HEK293 (cell line): Measurements from ENCODE around the gene RBMS3.

Experiments
- CTCF ChIA-PET: fragments of 350-600 bp; formaldehyde crosslinking; extraction: SDS; loops from one replicate; lab custom pipeline; 2021; ENCODE audit warnings: antibody characterized with exemption; lab: Yijun Ruan, JAX
- POLR2A ChIA-PET: fragments of 300-600 bp; formaldehyde crosslinking; extraction: SDS; loops from one replicate; lab custom pipeline; 2020; ENCODE audit warnings: antibody characterized with exemption, inconsistent platforms; lab: Yijun Ruan, JAX
- H3K27ac ChIP-seq: fragments of 200-500 bp; sonication (Bioruptor generic); 2 replicates; pipeline ENCODE4 v1.5.1; 2014; ENCODE audit warnings: low read depth, low read length, control low read depth, inconsistent platforms; ENCODE audit errors: extremely low read depth
- H3K36me3 ChIP-seq, 2 experiments: fragments of 200-500 bp in 1 of 2; sonication (Bioruptor generic) in 1 of 2; 1 replicate in 1 of 2; 2 replicates in 1 of 2; pipeline ENCODE4 v1.5.1; 2014 to 2017; ENCODE audit warnings: inconsistent platforms in 2 of 2, low read length in 2 of 2; ENCODE audit not compliant: control insufficient read depth in 2 of 2, insufficient read depth in 1 of 2
- H3K4me1 ChIP-seq: fragments of 200-500 bp; sonication (Bioruptor generic); 2 replicates; pipeline ENCODE4 v1.5.1; 2014; ENCODE audit warnings: mild to moderate bottlenecking, low read length, inconsistent platforms; ENCODE audit not compliant: control insufficient read depth, insufficient read depth
- H3K4me3 ChIP-seq: 2 replicates; pipeline ENCODE4 v1.5.1; 2011; ENCODE audit warnings: low read depth, mild to moderate bottlenecking, control low read depth, low read length, moderate library complexity
- H3K9me3 ChIP-seq: fragments of 200-500 bp; sonication (Bioruptor generic); 2 replicates; pipeline ENCODE4 v1.5.1; 2014; ENCODE audit warnings: low read depth, low read length, inconsistent platforms; ENCODE audit not compliant: control insufficient read depth, insufficient read depth
- BCL11A ChIP-seq: fragments of 450-650 bp; formaldehyde crosslinking; IDR thresholded peaks from 2 replicates; pipeline ENCODE4 v1.5.1; 2016; ENCODE audit warnings: low read depth, missing biosample characterization, missing genetic modification characterization
- FEZF1 ChIP-seq: fragments of 450-650 bp; formaldehyde crosslinking; IDR thresholded peaks from 2 replicates; pipeline ENCODE4 v1.5.1; 2016; ENCODE audit warnings: missing biosample characterization, missing genetic modification characterization
- HOXA7 ChIP-seq: sonication (generic); formaldehyde crosslinking; IDR thresholded peaks from 2 replicates; pipeline ENCODE4 v1.8.1; 2022; ENCODE audit warnings: missing genetic modification reagents, borderline replicate concordance
- SCRT1 ChIP-seq: fragments of 450-650 bp; formaldehyde crosslinking; IDR thresholded peaks from 2 replicates; pipeline ENCODE4 v1.5.1; 2016; ENCODE audit warnings: missing biosample characterization, missing genetic modification characterization, borderline replicate concordance
- SETDB1 ChIP-seq: IDR thresholded peaks from one replicate; pipeline ENCODE4 v1.6.1; 2017; ENCODE audit warnings: mild to moderate bottlenecking, low read length, moderate library complexity, mixed read lengths; ENCODE audit not compliant: insufficient read length
- SP7 ChIP-seq: fragments of 450-650 bp; formaldehyde crosslinking; IDR thresholded peaks from 2 replicates; pipeline ENCODE4 v1.5.1; 2016; ENCODE audit warnings: missing biosample characterization, missing genetic modification characterization
- TCF7L2 ChIP-seq: IDR thresholded peaks from 2 replicates; pipeline ENCODE4 v1.6.1; 2011; ENCODE audit warnings: low read depth, mild to moderate bottlenecking, inconsistent platforms, low read length, moderate library complexity, borderline replicate concordance
- YY2 ChIP-seq: fragments of 450-650 bp; formaldehyde crosslinking; IDR thresholded peaks from 2 replicates; pipeline ENCODE4 v1.5.1; 2016; ENCODE audit warnings: missing biosample characterization, missing genetic modification characterization
- ZBTB17 ChIP-seq: fragments of 450-650 bp; formaldehyde crosslinking; IDR thresholded peaks from 2 replicates; pipeline ENCODE4 v1.5.1; 2016; ENCODE audit warnings: missing biosample characterization, missing genetic modification characterization
- ZNF10 ChIP-seq: fragments of 450-650 bp; formaldehyde crosslinking; IDR thresholded peaks from 2 replicates; pipeline ENCODE4 v1.5.1; 2017; ENCODE audit warnings: missing biosample characterization, missing genetic modification characterization
- ZNF175 ChIP-seq: fragments of 450-650 bp; formaldehyde crosslinking; IDR thresholded peaks from 2 replicates; pipeline ENCODE4 v1.5.1; 2016; ENCODE audit warnings: missing biosample characterization, missing genetic modification characterization
- ZNF202 ChIP-seq: fragments of 450-650 bp; formaldehyde crosslinking; IDR thresholded peaks from 2 replicates; pipeline ENCODE4 v1.5.1; 2016; ENCODE audit warnings: missing biosample characterization, missing genetic modification characterization, borderline replicate concordance
- ZNF274 ChIP-seq, 2 experiments: fragments of 200-500 bp in 1 of 2; fragments of 450-650 bp in 1 of 2; sonication (Bioruptor generic) in 1 of 2; formaldehyde crosslinking in 1 of 2; IDR thresholded peaks; 2 replicates each; pipeline versions ENCODE4 v1.5.1 to v1.6.1; 2014 to 2016; ENCODE audit warnings: borderline replicate concordance in 1 of 2, inconsistent platforms in 1 of 2, low read length in 1 of 2, missing biosample characterization in 1 of 2, missing genetic modification characterization in 1 of 2
- ZNF302 ChIP-seq: fragments of 450-650 bp; formaldehyde crosslinking; IDR thresholded peaks from 2 replicates; pipeline ENCODE4 v1.5.1; 2016; ENCODE audit warnings: missing biosample characterization, missing genetic modification characterization, low read depth
- ZNF501 ChIP-seq: fragments of 450-650 bp; formaldehyde crosslinking; IDR thresholded peaks from 2 replicates; pipeline ENCODE4 v1.5.1; 2016; ENCODE audit warnings: missing biosample characterization, missing genetic modification characterization
- ZNF548 ChIP-seq: fragments of 450-650 bp; formaldehyde crosslinking; IDR thresholded peaks from 2 replicates; pipeline ENCODE4 v1.5.1; 2016; ENCODE audit warnings: missing biosample characterization, missing genetic modification characterization
- ZNF549 ChIP-seq: fragments of 450-650 bp; IDR thresholded peaks from 2 replicates; pipeline ENCODE4 v1.5.1; 2018; ENCODE audit warnings: missing biosample characterization, missing genetic modification characterization, mild to moderate bottlenecking, inconsistent platforms, moderate library complexity
- ZNF624 ChIP-seq: fragments of 450-650 bp; formaldehyde crosslinking; IDR thresholded peaks from 2 replicates; pipeline ENCODE4 v1.5.1; 2017; ENCODE audit warnings: missing biosample characterization, missing genetic modification characterization
- TF ChIP-seq, protein P1 (sequence below): fragments of 450-650 bp; formaldehyde crosslinking; IDR thresholded peaks from 2 replicates; pipeline ENCODE4 v1.5.1; 2017; ENCODE audit warnings: missing biosample characterization, missing genetic modification characterization
- TF ChIP-seq, protein P2 (sequence below): fragments of 450-650 bp; formaldehyde crosslinking; IDR thresholded peaks from 2 replicates; pipeline ENCODE4 v1.5.1; 2016; ENCODE audit warnings: missing biosample characterization, missing genetic modification characterization
- TF ChIP-seq, protein P3 (sequence below): fragments of 450-650 bp; formaldehyde crosslinking; IDR thresholded peaks from 2 replicates; pipeline ENCODE4 v1.5.1; 2016; ENCODE audit warnings: missing biosample characterization, missing genetic modification characterization
- TF ChIP-seq, protein P4 (sequence below): fragments of 450-650 bp; IDR thresholded peaks from 2 replicates; pipeline ENCODE4 v1.5.1; 2018; ENCODE audit warnings: missing biosample characterization, missing genetic modification characterization
- TF ChIP-seq, protein P5 (sequence below): fragments of 450-650 bp; formaldehyde crosslinking; IDR thresholded peaks from 2 replicates; pipeline ENCODE4 v1.5.1; 2017; ENCODE audit warnings: missing biosample characterization, missing genetic modification characterization
- TF ChIP-seq, protein P6 (sequence below): sonication (generic); formaldehyde crosslinking; IDR thresholded peaks from 2 replicates; pipeline ENCODE4 v1.8.1; 2022; ENCODE audit warnings: mild to moderate bottlenecking, moderate library complexity, missing genetic modification reagents

The RBMS3 gene

DNA sequence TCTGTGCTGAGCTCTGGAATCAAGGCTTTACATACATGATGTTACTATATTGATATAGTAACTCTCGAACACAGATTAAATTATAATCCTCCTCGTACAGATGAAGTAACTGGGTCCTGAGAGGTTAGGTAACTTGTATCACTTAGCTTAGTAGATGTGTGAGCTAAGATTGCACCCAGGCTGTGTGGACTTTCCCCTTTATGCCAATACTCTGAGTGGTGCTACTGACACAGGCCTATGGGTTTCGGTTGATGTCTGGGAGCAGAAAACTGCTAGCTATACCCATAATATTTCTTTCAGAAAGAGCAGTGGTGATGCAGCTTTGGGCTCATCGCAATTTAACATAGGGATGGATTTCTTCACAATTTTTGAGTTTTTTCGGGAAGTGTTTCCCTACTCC, 259.7 kb downstream of the RBMS3 start:
- no peaks in the 10 kb centered on the region for H3K9me3 ChIP-seq
- ChIA-PET CTCF (no interaction called here), POLR2A (no interaction called here)
- H3K36me3 ChIP-seq, result no peaks in the 10 kb centered on the region
- H3K27ac ChIP-seq, result no peak overlapping the region
- TF ChIP-seq ZNF302 (tag by site-specific recombination) (no peak), YY2 (tag by site-specific recombination) (no peak), TCF7L2 (no peak), ZNF175 (no peak), SCRT1 (no peak)
- TF ChIP-seq, protein P1, sequence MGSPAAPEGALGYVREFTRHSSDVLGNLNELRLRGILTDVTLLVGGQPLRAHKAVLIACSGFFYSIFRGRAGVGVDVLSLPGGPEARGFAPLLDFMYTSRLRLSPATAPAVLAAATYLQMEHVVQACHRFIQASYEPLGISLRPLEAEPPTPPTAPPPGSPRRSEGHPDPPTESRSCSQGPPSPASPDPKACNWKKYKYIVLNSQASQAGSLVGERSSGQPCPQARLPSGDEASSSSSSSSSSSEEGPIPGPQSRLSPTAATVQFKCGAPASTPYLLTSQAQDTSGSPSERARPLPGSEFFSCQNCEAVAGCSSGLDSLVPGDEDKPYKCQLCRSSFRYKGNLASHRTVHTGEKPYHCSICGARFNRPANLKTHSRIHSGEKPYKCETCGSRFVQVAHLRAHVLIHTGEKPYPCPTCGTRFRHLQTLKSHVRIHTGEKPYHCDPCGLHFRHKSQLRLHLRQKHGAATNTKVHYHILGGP (tag by site-specific recombination), result no peak
- TF ChIP-seq, protein P2, sequence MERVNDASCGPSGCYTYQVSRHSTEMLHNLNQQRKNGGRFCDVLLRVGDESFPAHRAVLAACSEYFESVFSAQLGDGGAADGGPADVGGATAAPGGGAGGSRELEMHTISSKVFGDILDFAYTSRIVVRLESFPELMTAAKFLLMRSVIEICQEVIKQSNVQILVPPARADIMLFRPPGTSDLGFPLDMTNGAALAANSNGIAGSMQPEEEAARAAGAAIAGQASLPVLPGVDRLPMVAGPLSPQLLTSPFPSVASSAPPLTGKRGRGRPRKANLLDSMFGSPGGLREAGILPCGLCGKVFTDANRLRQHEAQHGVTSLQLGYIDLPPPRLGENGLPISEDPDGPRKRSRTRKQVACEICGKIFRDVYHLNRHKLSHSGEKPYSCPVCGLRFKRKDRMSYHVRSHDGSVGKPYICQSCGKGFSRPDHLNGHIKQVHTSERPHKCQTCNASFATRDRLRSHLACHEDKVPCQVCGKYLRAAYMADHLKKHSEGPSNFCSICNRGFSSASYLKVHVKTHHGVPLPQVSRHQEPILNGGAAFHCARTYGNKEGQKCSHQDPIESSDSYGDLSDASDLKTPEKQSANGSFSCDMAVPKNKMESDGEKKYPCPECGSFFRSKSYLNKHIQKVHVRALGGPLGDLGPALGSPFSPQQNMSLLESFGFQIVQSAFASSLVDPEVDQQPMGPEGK (tag by site-specific recombination), result no peak
- TF ChIP-seq, protein P3, sequence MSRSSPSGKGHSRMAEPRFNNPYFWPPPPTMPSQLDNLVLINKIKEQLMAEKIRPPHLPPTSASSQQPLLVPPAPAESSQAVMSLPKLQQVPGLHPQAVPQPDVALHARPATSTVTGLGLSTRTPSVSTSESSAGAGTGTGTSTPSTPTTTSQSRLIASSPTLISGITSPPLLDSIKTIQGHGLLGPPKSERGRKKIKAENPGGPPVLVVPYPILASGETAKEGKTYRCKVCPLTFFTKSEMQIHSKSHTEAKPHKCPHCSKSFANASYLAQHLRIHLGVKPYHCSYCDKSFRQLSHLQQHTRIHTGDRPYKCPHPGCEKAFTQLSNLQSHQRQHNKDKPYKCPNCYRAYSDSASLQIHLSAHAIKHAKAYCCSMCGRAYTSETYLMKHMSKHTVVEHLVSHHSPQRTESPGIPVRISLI (tag by site-specific recombination), result no peak
- TF ChIP-seq, protein P4, sequence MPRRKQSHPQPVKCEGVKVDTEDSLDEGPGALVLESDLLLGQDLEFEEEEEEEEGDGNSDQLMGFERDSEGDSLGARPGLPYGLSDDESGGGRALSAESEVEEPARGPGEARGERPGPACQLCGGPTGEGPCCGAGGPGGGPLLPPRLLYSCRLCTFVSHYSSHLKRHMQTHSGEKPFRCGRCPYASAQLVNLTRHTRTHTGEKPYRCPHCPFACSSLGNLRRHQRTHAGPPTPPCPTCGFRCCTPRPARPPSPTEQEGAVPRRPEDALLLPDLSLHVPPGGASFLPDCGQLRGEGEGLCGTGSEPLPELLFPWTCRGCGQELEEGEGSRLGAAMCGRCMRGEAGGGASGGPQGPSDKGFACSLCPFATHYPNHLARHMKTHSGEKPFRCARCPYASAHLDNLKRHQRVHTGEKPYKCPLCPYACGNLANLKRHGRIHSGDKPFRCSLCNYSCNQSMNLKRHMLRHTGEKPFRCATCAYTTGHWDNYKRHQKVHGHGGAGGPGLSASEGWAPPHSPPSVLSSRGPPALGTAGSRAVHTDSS (tag by site-specific recombination), result no peak
- TF ChIP-seq, protein P5, sequence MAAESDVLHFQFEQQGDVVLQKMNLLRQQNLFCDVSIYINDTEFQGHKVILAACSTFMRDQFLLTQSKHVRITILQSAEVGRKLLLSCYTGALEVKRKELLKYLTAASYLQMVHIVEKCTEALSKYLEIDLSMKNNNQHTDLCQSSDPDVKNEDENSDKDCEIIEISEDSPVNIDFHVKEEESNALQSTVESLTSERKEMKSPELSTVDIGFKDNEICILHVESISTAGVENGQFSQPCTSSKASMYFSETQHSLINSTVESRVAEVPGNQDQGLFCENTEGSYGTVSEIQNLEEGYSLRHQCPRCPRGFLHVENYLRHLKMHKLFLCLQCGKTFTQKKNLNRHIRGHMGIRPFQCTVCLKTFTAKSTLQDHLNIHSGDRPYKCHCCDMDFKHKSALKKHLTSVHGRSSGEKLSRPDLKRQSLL (tag by site-specific recombination), result no peak
- TF ChIP-seq, all 188 proteins: peak for 0
- Histone ChIP-seq H3K4me3 (no peak overlapping the region), H3K4me1 (peaks cover 6% of the 10 kb centered on the region; the same call in 1 of the 2 replicates)

DNA sequence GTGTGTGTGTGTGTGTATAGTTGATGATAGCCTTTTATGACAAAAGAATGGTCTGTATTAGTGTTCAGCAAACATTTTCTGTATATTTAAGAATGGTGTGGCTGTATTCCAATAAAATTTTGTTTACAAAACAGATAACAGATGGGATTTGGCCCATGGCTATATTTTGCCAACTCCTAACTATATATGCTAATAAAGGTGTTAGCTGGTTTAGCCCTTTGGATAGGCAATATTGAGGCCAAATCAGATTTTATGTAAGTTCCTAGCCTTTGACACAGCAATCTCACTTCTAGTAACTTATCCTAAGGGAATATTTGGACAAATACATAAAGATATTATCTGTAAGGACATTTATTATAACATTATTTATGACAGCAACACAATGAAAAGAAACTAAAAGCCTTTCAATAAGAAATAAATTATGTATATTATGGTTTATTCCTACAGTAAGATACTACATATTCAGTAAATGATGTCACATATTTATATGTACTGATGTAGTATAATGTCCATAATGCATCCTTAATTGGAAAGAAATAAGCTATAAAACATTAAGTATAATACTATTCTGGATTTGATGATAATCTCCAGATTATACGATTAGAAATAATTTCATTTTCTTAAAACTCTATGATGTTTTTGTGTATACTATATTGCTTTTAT, 264.0 kb downstream of the RBMS3 start:
- Histone ChIP-seq H3K36me3 (no peaks in the 10 kb centered on the region), H3K9me3 (no peaks in the 10 kb centered on the region), H3K27ac (no peak overlapping the region), H3K4me1 (peaks cover 3% of the 10 kb centered on the region; the same call in 1 of the 2 replicates), H3K4me3 (no peak overlapping the region)
- POLR2A ChIA-PET, result no interaction called here
- CTCF ChIA-PET, result no interaction called here
- TF ChIP-seq ZNF548 (no peak), SETDB1 (no peak), SP7 (tag by site-specific recombination) (no peak), BCL11A (tag by site-specific recombination) (no peak), ZNF501 (tag by site-specific recombination) (no peak), ZBTB17 (no peak), ZNF302 (tag by site-specific recombination) (no peak), FEZF1 (tag by site-specific recombination) (no peak), HOXA7 (CRISPR knock-in tag) (no peak), ZNF10 (tag by site-specific recombination) (no peak), ZNF624 (no peak), SCRT1 (no peak), ZNF549 (no peak), ZNF202 (tag by site-specific recombination) (no peak), ZNF274 (IDR thresholded peaks at IDR 0.05; ENCODE audit: low read length) (no peak), ZNF274 (tag by site-specific recombination; IDR thresholded peaks at IDR 0.05; ENCODE audit: borderline replicate concordance) (no peak)
- TF ChIP-seq, protein P6, sequence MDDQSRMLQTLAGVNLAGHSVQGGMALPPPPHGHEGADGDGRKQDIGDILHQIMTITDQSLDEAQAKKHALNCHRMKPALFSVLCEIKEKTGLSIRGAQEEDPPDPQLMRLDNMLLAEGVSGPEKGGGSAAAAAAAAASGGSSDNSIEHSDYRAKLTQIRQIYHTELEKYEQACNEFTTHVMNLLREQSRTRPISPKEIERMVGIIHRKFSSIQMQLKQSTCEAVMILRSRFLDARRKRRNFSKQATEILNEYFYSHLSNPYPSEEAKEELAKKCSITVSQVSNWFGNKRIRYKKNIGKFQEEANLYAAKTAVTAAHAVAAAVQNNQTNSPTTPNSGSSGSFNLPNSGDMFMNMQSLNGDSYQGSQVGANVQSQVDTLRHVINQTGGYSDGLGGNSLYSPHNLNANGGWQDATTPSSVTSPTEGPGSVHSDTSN (CRISPR knock-in tag), result no peak
- TF ChIP-seq, all 188 proteins: peak for 0
